NCI-H2107 treated with DMSO at 0.1 percent for 48 hours (cell line): ENCODE results near the gene ANKRD29.
A peak's percentile ranks its signal among the peaks of the same experiment; 100 is the strongest.
"Not testable (repeated sequence)": the region's sequence is repeated elsewhere in the genome, so short reads cannot be mapped to it uniquely, and the experiment has no call there.

Source experiments
- DNase-seq: peaks from one replicate; lab custom pipeline; 2025; ENCODE audit not compliant: unreplicated experiment; lab: John Stamatoyannopoulos, UW

The ANKRD29 gene

GRCh38 chr18:23645568-23646175 lies 17.0 kb downstream of the ANKRD29 start:
- DNase-seq, result no peak

- no peak for DNase-seq
Observed at GRCh38 chr18:23643815-23644490, 18.8 kb downstream of the ANKRD29 start.

GRCh38 chr18:23641937-23642666 lies 20.6 kb downstream of the ANKRD29 start:
- DNase-seq, result no peak

- DNase-seq, result no peak
Observed at GRCh38 chr18:23641143-23641720, 21.5 kb downstream of the ANKRD29 start.

- DNase-seq, result no peak
Observed at GRCh38 chr18:23640052-23640451, 22.7 kb downstream of the ANKRD29 start.

- DNase-seq, result not testable (repeated sequence)
Observed at GRCh38 chr18:23636433-23636832, 26.3 kb downstream of the ANKRD29 start.

- no peak for DNase-seq
Observed at GRCh38 chr18:23636071-23636399, 26.7 kb downstream of the ANKRD29 start.

GRCh38 chr18:23635283-23636070 lies 27.2 kb downstream of the ANKRD29 start:
- DNase-seq, result peak; percentile 75

GRCh38 chr18:23634692-23635091 lies 28.0 kb downstream of the ANKRD29 start:
- no peak for DNase-seq

- no peak for DNase-seq
Observed at GRCh38 chr18:23632615-23633014, 30.1 kb downstream of the ANKRD29 start.

- no peak for DNase-seq
Observed at GRCh38 chr18:23631746-23632145, 31.0 kb downstream of the ANKRD29 start.

- DNase-seq, result no peak
Observed at GRCh38 chr18:23631312-23631711, 31.4 kb downstream of the ANKRD29 start.

GRCh38 chr18:23629444-23629946 lies 33.2 kb downstream of the ANKRD29 start:
- DNase-seq, result no peak

- DNase-seq, result no peak
Observed at GRCh38 chr18:23627970-23628369, 34.7 kb downstream of the ANKRD29 start.

- peak; percentile 23 for DNase-seq
Observed at GRCh38 chr18:23627321-23627720, 35.4 kb downstream of the ANKRD29 start.

GRCh38 chr18:23626451-23627279 lies 36.0 kb downstream of the ANKRD29 start:
- no peak for DNase-seq

GRCh38 chr18:23623040-23623439 lies 39.7 kb downstream of the ANKRD29 start:
- DNase-seq, result no peak

GRCh38 chr18:23619388-23619881 lies 43.3 kb downstream of the ANKRD29 start:
- DNase-seq, result no peak

- no peak for DNase-seq
Observed at GRCh38 chr18:23618862-23619387, 43.8 kb downstream of the ANKRD29 start.
